Glutamatergic neuron (in vitro differentiated cells): Measurements from ENCODE around the gene ANGPTL7. TPM values are rescaled to one million over a fixed set of nuclear protein-coding genes. Genes with fewer than 3 reads are reported as not detected.
"Not testable (repeated sequence)": the region's sequence is repeated elsewhere in the genome, so short reads cannot be mapped to it uniquely, and the experiment has no call there.

Source experiments
- DNase-seq: peaks from one replicate; pipeline ENCODE4 v3.0.0; 2022
- H3K27ac Mint-ChIP-seq: one replicate; pipeline ENCODE4 v1.8.0; 2020; ENCODE audit warnings: mild to moderate bottlenecking, mixed read lengths, inconsistent platforms; ENCODE audit not compliant: unreplicated experiment
- H3K27me3 Mint-ChIP-seq: one replicate; pipeline ENCODE4 v1.8.0; 2020; ENCODE audit warnings: mild to moderate bottlenecking, moderate library complexity, mixed read lengths, inconsistent platforms; ENCODE audit not compliant: unreplicated experiment
- H3K36me3 Mint-ChIP-seq: one replicate; pipeline ENCODE4 v1.8.0; 2020; ENCODE audit warnings: mild to moderate bottlenecking, mixed read lengths, inconsistent platforms; ENCODE audit not compliant: unreplicated experiment
- H3K4me1 Mint-ChIP-seq: one replicate; pipeline ENCODE4 v1.8.0; 2020; ENCODE audit warnings: mild to moderate bottlenecking, low read depth, mixed read lengths, inconsistent platforms; ENCODE audit not compliant: unreplicated experiment
- H3K4me3 Mint-ChIP-seq: one replicate; pipeline ENCODE4 v1.8.0; 2020; ENCODE audit warnings: mild to moderate bottlenecking, mixed read lengths, inconsistent platforms; ENCODE audit not compliant: unreplicated experiment
- H3K9me3 Mint-ChIP-seq: one replicate; pipeline ENCODE4 v1.8.0; 2020; ENCODE audit warnings: mild to moderate bottlenecking, moderate library complexity, mixed read lengths, inconsistent platforms; ENCODE audit not compliant: unreplicated experiment
- CTCF ChIP-seq: fragments of 200-600 bp; sonication (generic); IDR thresholded peaks from one replicate; pipeline ENCODE4 v1.5.0; 2021; ENCODE audit not compliant: partially characterized antibody, unreplicated experiment
- total RNA-seq: library from RNA; stranded (reverse); fragmentation: NEBNext Ultra II Directional; extraction: Animal tissue kit (Norgen Biotek cat#: 25700); gene quantifications from one replicate; pipeline ENCODE4 v1.2.1, GENCODE V29; 2021; ENCODE audit not compliant: unreplicated experiment

The ANGPTL7 gene
- total RNA-seq, 1 donor from 2014 or later: not detected

- no peak for TF ChIP-seq CTCF
- Mint-ChIP-seq H3K27me3 (no peaks in the 10 kb centered on the region), H3K27ac (no peak overlapping the region), H3K9me3 (no peaks in the 10 kb centered on the region), H3K4me3 (no peak overlapping the region), H3K36me3 (no peaks in the 10 kb centered on the region), H3K4me1 (peaks cover 7% of the 10 kb centered on the region)
- DNase-seq: peak; percentile 37
Observed at GRCh38 chr1:11176081-11176706, 13.0 kb upstream of the ANGPTL7 start.

- H3K27ac Mint-ChIP-seq: no peak overlapping the region
- no peak for TF ChIP-seq CTCF
- H3K9me3 Mint-ChIP-seq: no peaks in the 10 kb centered on the region
- H3K36me3 Mint-ChIP-seq: no peaks in the 10 kb centered on the region
- no peak overlapping the region for H3K4me3 Mint-ChIP-seq
- peaks cover 11% of the 10 kb centered on the region for H3K4me1 Mint-ChIP-seq
- no peaks in the 10 kb centered on the region for H3K27me3 Mint-ChIP-seq
- no peak for DNase-seq
Observed at GRCh38 chr1:11178021-11179015, 10.8 kb upstream of the ANGPTL7 start.

GRCh38 chr1:11179125-11179524, 10.0 kb upstream of the ANGPTL7 start:
- no peak for TF ChIP-seq CTCF
- no peak overlapping the region for H3K4me3 Mint-ChIP-seq
- H3K4me1 Mint-ChIP-seq: peaks cover 11% of the 10 kb centered on the region
- H3K27ac Mint-ChIP-seq: no peak overlapping the region
- no peak for DNase-seq
- H3K9me3 Mint-ChIP-seq: no peaks in the 10 kb centered on the region
- H3K27me3 Mint-ChIP-seq: no peaks in the 10 kb centered on the region
- H3K36me3 Mint-ChIP-seq: no peaks in the 10 kb centered on the region

GRCh38 chr1:11179749-11180148, 9.4 kb upstream of the ANGPTL7 start:
- not testable (repeated sequence) for H3K27ac Mint-ChIP-seq, DNase-seq, H3K4me3 Mint-ChIP-seq, H3K9me3 Mint-ChIP-seq, H3K27me3 Mint-ChIP-seq, H3K36me3 Mint-ChIP-seq
- H3K4me1 Mint-ChIP-seq: peaks cover 11% of the 10 kb centered on the region

- no peak for DNase-seq
- H3K27ac Mint-ChIP-seq: no peak overlapping the region
- no peak overlapping the region for H3K4me3 Mint-ChIP-seq
- no peaks in the 10 kb centered on the region for H3K36me3 Mint-ChIP-seq
- TF ChIP-seq CTCF: no peak
- H3K27me3 Mint-ChIP-seq: no peaks in the 10 kb centered on the region
- H3K9me3 Mint-ChIP-seq: no peaks in the 10 kb centered on the region
- peaks cover 11% of the 10 kb centered on the region for H3K4me1 Mint-ChIP-seq
Observed at GRCh38 chr1:11180342-11180744, 8.8 kb upstream of the ANGPTL7 start.
